GM18519 (cell line): ENCODE measurements around the gene ATG4A.

Experiments
- ATAC-seq: cut with Tn5 transposase; IDR thresholded peaks from one replicate; pipeline ENCODE4 v1.9.1; 2021; ENCODE audit warnings: mild to moderate bottlenecking, moderate library complexity; ENCODE audit not compliant: unreplicated experiment, low FRiP score

Gene ATG4A

GRCh38 chrX:108121291-108121690 is 29.7 kb downstream of the ATG4A start:
- no peak for ATAC-seq

- no peak for ATAC-seq
These were observed 31.2 kb downstream of the ATG4A start for GRCh38 chrX:108122748-108123147.

GRCh38 chrX:108123591-108124366 is 32.2 kb downstream of the ATG4A start:
- no peak for ATAC-seq

DNA sequence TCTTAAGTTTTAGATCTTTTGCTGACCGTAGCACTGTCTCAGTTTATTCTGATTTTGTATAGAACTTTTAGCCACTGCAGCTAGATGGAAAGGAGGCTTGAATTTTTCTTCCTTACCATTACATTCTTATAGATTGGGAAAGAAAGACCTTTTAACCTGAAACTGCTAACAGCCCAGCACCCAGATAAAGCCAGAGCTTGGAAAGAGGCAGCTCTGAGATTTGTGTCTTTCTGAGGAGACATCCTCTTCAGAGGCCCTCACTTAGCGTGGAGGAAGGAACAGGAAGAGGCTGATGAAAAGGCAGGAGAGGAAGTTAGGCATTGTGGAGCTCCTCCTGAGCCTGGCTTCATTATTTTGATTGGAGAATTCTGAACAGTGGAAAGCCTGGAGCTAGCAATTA is 35.1 kb downstream of the ATG4A start:
- no peak for ATAC-seq

- no peak for ATAC-seq
These were observed 35.6 kb downstream of the ATG4A start for GRCh38 chrX:108127152-108127551.

- no peak for ATAC-seq
These were observed 39.3 kb downstream of the ATG4A start for GRCh38 chrX:108130889-108131288.

- no peak for ATAC-seq
These were observed 39.9 kb downstream of the ATG4A start for GRCh38 chrX:108131471-108131870.

DNA sequence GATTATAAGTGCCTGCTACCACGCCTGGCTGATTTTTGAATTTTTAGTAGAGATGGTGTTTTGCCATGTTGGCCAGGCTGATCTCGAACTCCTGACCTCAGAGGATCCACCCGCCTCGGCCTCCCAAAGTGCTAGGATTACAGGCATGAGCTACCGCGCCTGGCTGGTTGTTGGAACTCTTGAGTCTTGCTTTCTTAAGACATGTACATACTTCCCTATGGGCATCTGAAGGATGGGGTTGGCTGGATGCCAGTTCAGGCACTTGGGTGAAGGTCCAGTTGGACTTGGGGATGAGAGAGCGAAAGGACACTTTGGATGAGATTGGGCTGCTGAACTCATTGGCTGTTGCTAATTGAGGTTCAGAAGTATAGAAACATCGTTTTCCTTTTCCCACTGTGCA is 40.5 kb downstream of the ATG4A start:
- ATAC-seq = no peak

- no peak for ATAC-seq
These were observed 41.3 kb downstream of the ATG4A start for GRCh38 chrX:108132876-108133275.

GRCh38 chrX:108134724-108135123 is 43.1 kb downstream of the ATG4A start:
- ATAC-seq = no peak

GRCh38 chrX:108138814-108139702 is 47.5 kb downstream of the ATG4A start:
- no peak for ATAC-seq

- peak; percentile 87 for ATAC-seq
These were observed 56.9 kb downstream of the ATG4A start for GRCh38 chrX:108148524-108148923.

DNA sequence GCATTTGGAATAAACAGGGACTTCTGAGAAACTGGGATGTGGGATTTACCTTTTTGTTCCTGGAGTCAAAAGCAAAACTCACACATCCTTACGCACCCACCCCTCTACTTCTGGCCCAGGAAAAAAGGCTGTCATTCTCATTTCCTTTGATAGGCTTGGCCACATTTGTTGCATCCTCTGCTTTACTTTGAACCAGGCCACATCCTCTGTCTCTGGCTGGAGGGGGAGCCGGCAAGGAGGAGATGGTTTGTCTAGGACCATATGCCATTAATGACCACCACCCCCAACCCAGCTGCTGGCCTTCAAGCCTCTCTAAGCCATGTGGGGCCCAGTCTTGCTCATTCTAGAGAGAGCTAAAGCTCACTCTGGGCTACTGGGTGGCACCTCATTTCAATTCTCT is 64.5 kb downstream of the ATG4A start:
- no peak for ATAC-seq

GRCh38 chrX:108156934-108157466 is 65.4 kb downstream of the ATG4A start:
- ATAC-seq = no peak

DNA sequence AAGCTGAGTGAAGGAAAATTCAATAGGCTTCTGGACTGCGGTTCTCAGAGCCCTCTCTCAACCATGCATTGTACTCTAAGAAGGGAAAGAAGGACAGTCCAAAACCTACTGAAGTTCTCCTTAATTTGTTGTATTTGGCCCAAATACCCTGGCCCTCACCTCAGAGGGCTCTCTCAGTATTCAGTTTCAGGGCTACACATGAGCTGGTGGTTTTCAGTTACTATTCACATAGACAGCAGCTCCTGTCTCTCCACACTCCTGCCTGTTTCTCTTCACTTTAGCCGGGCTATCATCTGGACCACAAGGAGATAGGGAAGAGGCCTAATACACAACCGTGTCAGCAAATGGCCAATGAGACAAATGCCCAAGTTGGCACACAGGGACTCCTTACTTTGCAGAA is 66.0 kb downstream of the ATG4A start:
- no peak for ATAC-seq

- ATAC-seq = no peak
These were observed 67.6 kb downstream of the ATG4A start for GRCh38 chrX:108159028-108159670.

- ATAC-seq = no peak
These were observed 68.7 kb downstream of the ATG4A start for GRCh38 chrX:108160309-108160708.

DNA sequence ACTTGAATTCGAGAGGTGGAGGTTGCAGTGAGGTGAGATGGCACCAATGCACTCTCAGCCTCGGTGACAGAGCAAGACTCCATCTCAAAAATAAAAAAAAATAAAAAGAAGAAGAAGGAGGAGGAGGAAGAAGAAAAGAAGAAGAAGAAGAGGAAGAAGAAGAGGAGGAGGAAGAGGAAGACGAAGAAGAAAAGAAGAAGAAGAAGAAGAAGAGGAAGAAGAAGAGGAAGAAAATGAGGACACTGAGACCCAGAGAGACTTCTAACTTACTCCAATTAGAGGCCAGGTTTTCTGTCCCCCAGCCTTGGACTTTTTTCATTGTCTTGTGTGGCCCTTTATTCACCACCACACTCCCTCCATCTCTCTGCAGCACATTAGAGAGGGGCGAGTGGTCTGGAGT is 70.7 kb downstream of the ATG4A start:
- no peak for ATAC-seq

DNA sequence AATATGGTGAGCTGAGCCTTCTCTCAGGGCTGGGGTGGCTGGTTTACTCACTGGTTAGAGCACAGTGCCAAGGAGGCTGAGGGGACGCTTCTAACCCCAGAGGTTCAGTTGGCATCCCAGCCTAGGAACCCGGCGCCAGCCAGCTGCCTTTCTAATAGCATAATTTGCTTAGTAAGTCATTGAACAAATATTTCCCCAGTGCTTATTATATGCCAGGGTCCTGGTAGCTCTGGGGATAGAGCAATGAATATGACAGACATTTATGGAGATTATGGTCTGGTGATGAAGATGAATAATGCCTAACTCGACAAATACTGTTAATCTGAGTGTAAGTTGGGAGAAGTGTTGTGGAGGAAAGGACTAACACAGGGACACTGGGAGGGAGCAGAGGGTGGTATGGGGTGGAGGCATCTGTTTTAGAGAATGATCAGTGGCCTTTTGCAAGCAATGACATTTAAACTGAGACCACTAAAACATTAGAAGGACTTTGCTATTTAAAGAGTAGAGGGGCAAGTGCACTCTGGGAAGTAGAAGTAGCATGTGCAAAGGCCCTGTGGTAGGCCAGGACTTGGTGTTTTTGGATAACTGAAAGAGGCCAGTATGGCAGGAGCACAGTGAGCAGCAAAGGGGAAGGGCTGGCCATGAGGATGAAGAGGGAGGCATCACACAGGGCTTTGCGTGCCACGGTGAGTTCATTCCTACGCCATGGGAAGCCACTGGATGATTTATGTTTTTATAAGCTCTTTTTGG is 71.9 kb downstream of the ATG4A start:
- no peak for ATAC-seq

DNA sequence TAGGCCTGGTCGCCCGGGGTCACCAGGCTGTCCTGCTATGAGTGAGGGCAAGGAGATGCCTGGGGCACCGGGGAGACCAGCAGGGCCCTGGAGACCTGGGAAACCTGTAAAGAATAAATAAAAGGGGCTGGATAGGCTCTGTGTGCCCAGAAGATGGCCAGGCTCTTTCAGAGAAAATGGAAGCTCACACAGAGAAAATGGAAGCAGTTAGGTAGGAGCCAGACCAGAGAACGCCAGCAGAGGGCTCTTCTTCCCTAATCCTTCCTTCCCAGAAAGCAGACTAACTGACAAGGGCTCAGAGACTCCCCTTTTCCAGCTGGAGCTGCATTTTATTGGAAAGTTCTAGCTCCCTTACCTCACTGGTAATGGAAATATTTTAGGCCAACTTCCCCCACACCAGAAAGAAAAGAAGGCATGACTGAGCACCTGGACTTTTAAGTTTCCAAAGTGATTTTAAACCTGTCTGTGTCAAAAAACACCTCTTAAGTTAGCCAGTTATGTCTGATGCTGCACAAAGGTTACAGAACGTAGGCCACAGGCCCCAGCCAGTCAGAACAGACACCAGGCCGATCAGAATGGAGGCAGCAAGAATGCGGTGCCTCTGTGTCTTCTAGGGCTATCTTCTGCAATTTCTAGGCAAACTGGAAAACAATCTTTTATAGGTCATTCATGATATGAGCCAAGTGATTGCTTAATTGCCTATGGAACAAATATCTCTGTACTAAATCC is 74.0 kb downstream of the ATG4A start:
- no peak for ATAC-seq
